ENCODE measurements around the gene AP1AR. TPM values are rescaled to one million over a fixed set of nuclear protein-coding genes. Genes with fewer than 3 reads are reported as not detected.

Gene AP1AR
- polyA plus RNA-seq, 2 of the 4 experiments (the other 2 are of a cell fraction): 16.0 to 34.6 TPM

- Histone ChIP-seq H3K4me2 (no peak overlapping the region), H3K4me1 (no peaks in the 10 kb centered on the region), H3K4me3 (no peak overlapping the region), H3K27ac (no peak overlapping the region), H3K9me3 (no peaks in the 10 kb centered on the region)
- FAIRE-seq (no peak), DNase-seq (ENCODE audit: low read depth in 1 of 2, low spot score in 1 of 2) (no peak), ATAC-seq (no peak)
- CTCF ChIA-PET: interaction anchor here (0.8 to 2.4 kb wide), 3 partner anchors 43 to 91 kb away, joined by 4 to 23 read pairs (median 5); no protein-coding TSS in a partner anchor
- WGBS (ENCODE audit: missing lambda C conversion rate): 92% methylated on average over 8 of the region's 8 CpGs
- no peak for TF ChIP-seq JUN (IDR thresholded peaks at IDR 0.05)
- TF ChIP-seq MYC (IDR thresholded peaks at IDR 0.05; ENCODE audit: borderline replicate concordance, low read length): no peak
- TF ChIP-seq CBX2 (IDR thresholded peaks at IDR 0.05; ENCODE audit: borderline replicate concordance, low read depth): no peak
- no peak for TF ChIP-seq RAD21 (conservative IDR thresholded peaks at IDR 0.05 in 1 of 2, IDR thresholded peaks at IDR 0.05 in 1 of 2)
- TF ChIP-seq RNF2 (IDR thresholded peaks at IDR 0.05; ENCODE audit: borderline replicate concordance, low read depth): no peak
- no peak for TF ChIP-seq CHD4 (IDR thresholded peaks at IDR 0.05; ENCODE audit: borderline replicate concordance)
- TF ChIP-seq HDAC2 (IDR thresholded peaks at IDR 0.05): no peak
- no peak for TF ChIP-seq KDM5A (IDR thresholded peaks at IDR 0.05)
- no peak for TF ChIP-seq CEBPB (IDR thresholded peaks at IDR 0.05)
- no peak for TF ChIP-seq ZNF302 (CRISPR knock-in tag; IDR thresholded peaks at IDR 0.05)
- no peak for TF ChIP-seq ELK1 (IDR thresholded peaks at IDR 0.05; ENCODE audit: low read depth, low read length)
- no peak for TF ChIP-seq HMGXB4 (CRISPR knock-in tag; IDR thresholded peaks at IDR 0.05; ENCODE audit: borderline replicate concordance)
- no peak for TF ChIP-seq HOXB5 (CRISPR knock-in tag; IDR thresholded peaks at IDR 0.05)
- TF ChIP-seq HOXB13 (CRISPR knock-in tag; IDR thresholded peaks at IDR 0.05; ENCODE audit: low read depth): no peak
- no peak for TF ChIP-seq EP300 (IDR thresholded peaks at IDR 0.05)
- no peak for TF ChIP-seq RCOR1 (IDR thresholded peaks at IDR 0.05; ENCODE audit: low read depth, low read length)
- no peak for TF ChIP-seq EHMT2 (IDR thresholded peaks at IDR 0.05; ENCODE audit: low read depth)
- POLR2A ChIA-PET: no interaction called here
Measured at GRCh38 chr4:112190684-112191083, 40.9 kb upstream of the AP1AR start.

DNA sequence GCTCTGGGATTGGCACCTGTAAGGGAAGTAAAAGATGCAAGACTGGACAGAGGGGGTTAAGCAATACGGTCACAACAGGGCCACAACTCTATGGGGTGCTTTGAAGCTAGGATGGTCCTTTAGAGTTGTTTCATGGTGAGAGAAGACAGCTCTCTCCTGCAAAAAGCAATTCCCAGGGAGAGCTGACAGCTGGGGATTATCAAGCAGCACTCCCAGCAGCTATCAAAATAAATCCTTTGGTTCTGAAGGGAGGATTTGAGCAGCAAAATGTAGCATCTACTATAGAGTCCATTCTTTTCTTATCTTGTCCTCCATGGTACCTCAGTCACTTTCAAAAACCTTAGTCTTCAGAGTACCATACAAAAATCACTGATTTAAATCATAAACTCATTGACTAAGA, 35.1 kb upstream of the AP1AR start:
- ATAC-seq: no peak
- Histone ChIP-seq H3K4me1 (no peaks in the 10 kb centered on the region), H3K4me3 (no peak overlapping the region), H3K9me3 (no peaks in the 10 kb centered on the region), H3K27ac (no peak overlapping the region), H3K4me2 (no peak overlapping the region)
- TF ChIP-seq BHLHE40 (IDR thresholded peaks at IDR 0.05; ENCODE audit: low read depth, low read length) (no peak), REST (IDR thresholded peaks at IDR 0.05) (no peak), HOXB5 (CRISPR knock-in tag; IDR thresholded peaks at IDR 0.05) (no peak), EHF (CRISPR knock-in tag; IDR thresholded peaks at IDR 0.05) (no peak), HMGXB4 (CRISPR knock-in tag; IDR thresholded peaks at IDR 0.05; ENCODE audit: borderline replicate concordance) (no peak), CHD2 (IDR thresholded peaks at IDR 0.05; ENCODE audit: low read length, partially characterized antibody) (no peak), RARB (CRISPR knock-in tag; IDR thresholded peaks at IDR 0.05) (no peak), SREBF2 (IDR thresholded peaks at IDR 0.05) (no peak), JUN (IDR thresholded peaks at IDR 0.05) (no peak), ESRRA (IDR thresholded peaks at IDR 0.05; ENCODE audit: borderline replicate concordance, low read length) (no peak)
- CTCF ChIA-PET: no interaction called here
- 59% methylated on average over 1 of the region's 1 CpG for WGBS (ENCODE audit: missing lambda C conversion rate)
- POLR2A ChIA-PET: no interaction called here
- no peak for FAIRE-seq
- no peak for DNase-seq (ENCODE audit: low read depth in 1 of 2, low spot score in 1 of 2)
